Upper lobe of left lung (tissue), 4 donors: ENCODE results near the gene GALNT2.

Source experiments
- CTCF ChIP-seq, 6 experiments: fragments of 450-650 bp in 4 of 6; fragments of 200-600 bp in 2 of 6; sonication (generic) in 2 of 6; IDR thresholded peaks; one replicate each; pipeline ENCODE4 v1.5.1; 2016 to 2019; ENCODE audit warnings: antibody characterized with exemption in 6 of 6
- POLR2A ChIP-seq, 4 donors: fragments of 450-650 bp; IDR thresholded peaks; one replicate each; pipeline ENCODE4 v1.5.1; 2016 to 2017; ENCODE audit warnings: antibody characterized with exemption in 4 of 4, mild to moderate bottlenecking in 2 of 4
- POLR2AphosphoS5 ChIP-seq, 2 donors: sonication (generic); formaldehyde crosslinking; IDR thresholded peaks; one replicate each; pipeline ENCODE4 v1.5.1; 2017; ENCODE audit warnings: antibody characterized with exemption in 2 of 2

GRCh38 chr1:230306169-230306568, 239.1 kb downstream of the GALNT2 start:
- TF ChIP-seq CTCF (IDR thresholded peaks at IDR 0.05) (no peak), POLR2A (IDR thresholded peaks at IDR 0.05) (no peak), POLR2AphosphoS5 (IDR thresholded peaks at IDR 0.05) (no peak)
